Measurements from ENCODE around the gene PTPRK. TPM values are rescaled to one million over a fixed set of nuclear protein-coding genes. Genes with fewer than 3 reads are reported as not detected.

Gene PTPRK
- total RNA-seq, 1 experiment from 2014 or later: 53.8 TPM

- peaks cover 34% of the 10 kb centered on the region for H3K4me1 ChIP-seq (ENCODE audit: insufficient read depth, low read length)
- H3K4me3 ChIP-seq (ENCODE audit: low read length): no peak overlapping the region
- no peaks in the 10 kb centered on the region for H3K36me3 ChIP-seq (ENCODE audit: low read depth, low read length)
- no peaks in the 10 kb centered on the region for H3K27me3 ChIP-seq (ENCODE audit: low read length)
- ATAC-seq (no peak), DNase-seq (no peak)
- intact Hi-C loops (cut with micrococcal nuclease): no loop called here
- POLR2A ChIA-PET (ENCODE audit: unreplicated experiment): no interaction called here
- H3K27ac ChIP-seq (ENCODE audit: low read length): no peak overlapping the region
- H3K9ac ChIP-seq (ENCODE audit: low read length): no peak overlapping the region
- CTCF ChIA-PET: no interaction called here
- H2AFZ ChIP-seq (ENCODE audit: low read length): no peak overlapping the region
- no peaks in the 10 kb centered on the region for H3K9me2 ChIP-seq (replicated peaks; ENCODE audit: low read length)
- no TSS peak for BruUV-seq (replicated peaks)
- H3K4me2 ChIP-seq (ENCODE audit: low read length): no peak overlapping the region
- H4K20me1 ChIP-seq (ENCODE audit: low read length): no peaks in the 10 kb centered on the region
- TF ChIP-seq EZH2phosphoT487 (IDR thresholded peaks at IDR 0.05; ENCODE audit: borderline replicate concordance, low read length) (no peak), CTCF (conservative IDR thresholded peaks at IDR 0.05; ENCODE audit: low read depth, low read length) (no peak), EZH2 (IDR thresholded peaks at IDR 0.05; ENCODE audit: low read length, unreplicated experiment) (no peak)
- H3K79me2 ChIP-seq (ENCODE audit: low read length): peaks cover 54% of the 10 kb centered on the region
- H3F3A ChIP-seq (ENCODE audit: low read length, unreplicated experiment): no peaks in the 10 kb centered on the region
- H3K9me3 ChIP-seq (ENCODE audit: low read length): no peaks in the 10 kb centered on the region
These were observed 157.2 kb downstream of the PTPRK start for GRCh38 chr6:128363020-128363813.

GRCh38 chr6:128361378-128361777, 159.0 kb downstream of the PTPRK start:
- Histone ChIP-seq H3K4me3 (ENCODE audit: low read length) (no peak overlapping the region), H3K9ac (ENCODE audit: low read length) (no peak overlapping the region), H3K4me1 (ENCODE audit: insufficient read depth, low read length) (peaks cover 17% of the 10 kb centered on the region), H3K9me2 (replicated peaks; ENCODE audit: low read length) (no peaks in the 10 kb centered on the region), H3F3A (ENCODE audit: low read length, unreplicated experiment) (no peaks in the 10 kb centered on the region), H3K9me3 (ENCODE audit: low read length) (no peaks in the 10 kb centered on the region), H4K20me1 (ENCODE audit: low read length) (no peaks in the 10 kb centered on the region), H3K27me3 (ENCODE audit: low read length) (no peaks in the 10 kb centered on the region), H2AFZ (ENCODE audit: low read length) (no peak overlapping the region), H3K79me2 (ENCODE audit: low read length) (peaks cover 53% of the 10 kb centered on the region), H3K27ac (ENCODE audit: low read length) (no peak overlapping the region), H3K4me2 (ENCODE audit: low read length) (no peak overlapping the region), H3K36me3 (ENCODE audit: low read depth, low read length) (no peaks in the 10 kb centered on the region)
- no peak for DNase-seq
- no peak for ATAC-seq
- ChIA-PET CTCF (no interaction called here), POLR2A (ENCODE audit: unreplicated experiment) (no interaction called here)
- BruUV-seq (replicated peaks): no TSS peak
- TF ChIP-seq CTCF (conservative IDR thresholded peaks at IDR 0.05; ENCODE audit: low read depth, low read length) (no peak), EZH2phosphoT487 (IDR thresholded peaks at IDR 0.05; ENCODE audit: borderline replicate concordance, low read length) (no peak), EZH2 (IDR thresholded peaks at IDR 0.05; ENCODE audit: low read length, unreplicated experiment) (no peak)
- intact Hi-C loops (cut with micrococcal nuclease): no loop called here

- no TSS peak for BruUV-seq (replicated peaks)
These were observed 162.1 kb downstream of the PTPRK start for GRCh38 chr6:128358244-128358776.

More at GRCh38 chr6:128358244-128358776, 162.1 kb downstream of the PTPRK start:
- CTCF ChIA-PET: no interaction called here
- no peak overlapping the region for H3K9ac ChIP-seq (ENCODE audit: low read length)
- H3K9me3 ChIP-seq (ENCODE audit: low read length): no peaks in the 10 kb centered on the region
- no peak overlapping the region for H2AFZ ChIP-seq (ENCODE audit: low read length)
- no peaks in the 10 kb centered on the region for H3K36me3 ChIP-seq (ENCODE audit: low read depth, low read length)
- H3F3A ChIP-seq (ENCODE audit: low read length, unreplicated experiment): no peaks in the 10 kb centered on the region
- no peak overlapping the region for H3K27ac ChIP-seq (ENCODE audit: low read length)
- no peak overlapping the region for H3K4me3 ChIP-seq (ENCODE audit: low read length)
- TF ChIP-seq EZH2 (IDR thresholded peaks at IDR 0.05; ENCODE audit: low read length, unreplicated experiment) (no peak), CTCF (conservative IDR thresholded peaks at IDR 0.05; ENCODE audit: low read depth, low read length) (no peak), EZH2phosphoT487 (IDR thresholded peaks at IDR 0.05; ENCODE audit: borderline replicate concordance, low read length) (no peak)
- peaks cover 27% of the 10 kb centered on the region for H3K79me2 ChIP-seq (ENCODE audit: low read length)
- H3K27me3 ChIP-seq (ENCODE audit: low read length): no peaks in the 10 kb centered on the region
- no peaks in the 10 kb centered on the region for H3K9me2 ChIP-seq (replicated peaks; ENCODE audit: low read length)
- POLR2A ChIA-PET (ENCODE audit: unreplicated experiment): no interaction called here
- no peaks in the 10 kb centered on the region for H4K20me1 ChIP-seq (ENCODE audit: low read length)
- intact Hi-C loops (cut with micrococcal nuclease): no loop called here
- H3K4me2 ChIP-seq (ENCODE audit: low read length): no peak overlapping the region
- no peak for DNase-seq
- no peak for ATAC-seq
- no peaks in the 10 kb centered on the region for H3K4me1 ChIP-seq (ENCODE audit: insufficient read depth, low read length)

Data from PC-3 (cell line).